T-cell (primary cell): ENCODE results near the gene SVOP. TPM values are rescaled to one million over a fixed set of nuclear protein-coding genes. Genes with fewer than 3 reads are reported as not detected.

ENCODE experiments used
- ATAC-seq, 4 experiments: fragments of 200-7000 bp in 3 of 4; fragments of 150-1000 bp in 1 of 4; cut with Tn5 transposase; replicated peaks in 1 of 4; 1 replicate in 3 of 4; 2 replicates in 1 of 4; pipeline ENCODE4 v1.10.0; 2021; ENCODE audit warnings: moderate library complexity in 3 of 4, mild to moderate bottlenecking in 2 of 4, moderate number of reproducible peaks in 1 of 4
- CTCF ChIA-PET, 2 donors: fragments of 300-600 bp; sonication (Branson Sonifier 250); formaldehyde crosslinking; loops; one replicate each; lab custom pipeline; 2022; ENCODE audit warnings: antibody characterized with exemption in 2 of 2; lab: Charles Lee
- POLR2A ChIA-PET, 2 donors: fragments of 300-600 bp; sonication (Branson Sonifier 250); formaldehyde crosslinking; loops; one replicate each; lab custom pipeline; 2022; ENCODE audit warnings: antibody characterized with exemption in 2 of 2; lab: Charles Lee
- DNase-seq, 35 experiments: peaks; one replicate each; pipeline versions ENCODE4 v3.0.0 to v3.0.0-alpha.2; 2013 to 2023
- H3K27ac ChIP-seq: one replicate; pipeline ENCODE4 v1.5.1; 2013; ENCODE audit warnings: low read length
- H3K27me3 ChIP-seq, 2 experiments: replicated peaks in 1 of 2; 1 replicate in 1 of 2; 2 replicates in 1 of 2; pipeline versions ENCODE4 v1.6.1 to v1.7.0; 2013; ENCODE audit warnings: low read length in 1 of 2, mixed read lengths in 1 of 2; ENCODE audit not compliant: control insufficient read depth in 2 of 2, insufficient read depth in 2 of 2; ENCODE audit errors: extremely low read depth in 1 of 2
- H3K36me3 ChIP-seq, 2 donors: 1 replicate in 1 of 2; 2 replicates in 1 of 2; pipeline versions ENCODE4 v1.6.1 to v1.7.0; 2013; ENCODE audit warnings: low read length in 1 of 2; ENCODE audit not compliant: control insufficient read depth in 2 of 2, insufficient read depth in 1 of 2; ENCODE audit errors: extremely low read depth in 1 of 2
- H3K4me1 ChIP-seq, 2 experiments: 1 replicate in 1 of 2; 2 replicates in 1 of 2; pipeline versions ENCODE4 v1.6.1 to v1.7.0; 2013; ENCODE audit warnings: low read length in 2 of 2, mixed read lengths in 1 of 2; ENCODE audit not compliant: insufficient read depth in 2 of 2, control insufficient read depth in 1 of 2; ENCODE audit errors: extremely low read depth in 1 of 2
- H3K4me3 ChIP-seq, 2 donors: 1 replicate in 1 of 2; 2 replicates in 1 of 2; pipeline versions ENCODE4 v1.5.1 to v1.7.0; 2013; ENCODE audit warnings: mild to moderate bottlenecking in 2 of 2, low read length in 1 of 2, moderate library complexity in 1 of 2; ENCODE audit not compliant: control insufficient read depth in 1 of 2; ENCODE audit errors: extremely low read depth in 1 of 2
- H3K9me3 ChIP-seq: 2 replicates; pipeline ENCODE4 v1.7.0; 2013
- H3K27ac Mint-ChIP-seq, 2 donors: one replicate each; pipeline ENCODE4 v1.8.0; 2020 to 2021; ENCODE audit warnings: mild to moderate bottlenecking in 2 of 2, mixed read lengths in 2 of 2
- H3K27me3 Mint-ChIP-seq, 2 donors: one replicate each; pipeline ENCODE4 v1.8.0; 2021 to 2022; ENCODE audit warnings: mixed read lengths in 2 of 2
- H3K36me3 Mint-ChIP-seq: one replicate; pipeline ENCODE4 v1.8.0; 2021; ENCODE audit warnings: mixed read lengths
- H3K4me1 Mint-ChIP-seq, 3 donors: one replicate each; pipeline ENCODE4 v1.8.0; 2020 to 2022; ENCODE audit warnings: mixed read lengths in 3 of 3, mild to moderate bottlenecking in 1 of 3
- H3K4me3 Mint-ChIP-seq, 3 donors: one replicate each; pipeline ENCODE4 v1.8.0; 2020 to 2022; ENCODE audit warnings: mild to moderate bottlenecking in 3 of 3, mixed read lengths in 3 of 3, moderate library complexity in 3 of 3
- H3K9me3 Mint-ChIP-seq, 3 donors: one replicate each; pipeline ENCODE4 v1.8.0; 2020 to 2022; ENCODE audit warnings: mixed read lengths in 3 of 3
- WGBS: methylation state at CpG from one replicate; pipeline ENCODE4 v1.1.5; 2013; ENCODE audit warnings: missing lambda C conversion rate; ENCODE audit not compliant: insufficient coverage; 5-methylcytosine and 5-hydroxymethylcytosine counted together
- total RNA-seq, 35 experiments: library from RNA in 6 of 35; stranded (reverse) in 6 of 35; fragments of 120-200 nt in 1 of 35; gene quantifications; one replicate each; pipeline versions ENCODE4 v1.2.1 to v1.2.4 and lab custom pipeline; 2013 to 2026

The SVOP gene, protein sequence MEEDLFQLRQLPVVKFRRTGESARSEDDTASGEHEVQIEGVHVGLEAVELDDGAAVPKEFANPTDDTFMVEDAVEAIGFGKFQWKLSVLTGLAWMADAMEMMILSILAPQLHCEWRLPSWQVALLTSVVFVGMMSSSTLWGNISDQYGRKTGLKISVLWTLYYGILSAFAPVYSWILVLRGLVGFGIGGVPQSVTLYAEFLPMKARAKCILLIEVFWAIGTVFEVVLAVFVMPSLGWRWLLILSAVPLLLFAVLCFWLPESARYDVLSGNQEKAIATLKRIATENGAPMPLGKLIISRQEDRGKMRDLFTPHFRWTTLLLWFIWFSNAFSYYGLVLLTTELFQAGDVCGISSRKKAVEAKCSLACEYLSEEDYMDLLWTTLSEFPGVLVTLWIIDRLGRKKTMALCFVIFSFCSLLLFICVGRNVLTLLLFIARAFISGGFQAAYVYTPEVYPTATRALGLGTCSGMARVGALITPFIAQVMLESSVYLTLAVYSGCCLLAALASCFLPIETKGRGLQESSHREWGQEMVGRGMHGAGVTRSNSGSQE
- total RNA-seq (not detected), total RNA-seq (lab: John Stamatoyannopoulos, UW) (0 to 0.08 (median 0) reads per million in 29 experiments)
- total RNA-seq (2013): 0.07 TPM

DNA sequence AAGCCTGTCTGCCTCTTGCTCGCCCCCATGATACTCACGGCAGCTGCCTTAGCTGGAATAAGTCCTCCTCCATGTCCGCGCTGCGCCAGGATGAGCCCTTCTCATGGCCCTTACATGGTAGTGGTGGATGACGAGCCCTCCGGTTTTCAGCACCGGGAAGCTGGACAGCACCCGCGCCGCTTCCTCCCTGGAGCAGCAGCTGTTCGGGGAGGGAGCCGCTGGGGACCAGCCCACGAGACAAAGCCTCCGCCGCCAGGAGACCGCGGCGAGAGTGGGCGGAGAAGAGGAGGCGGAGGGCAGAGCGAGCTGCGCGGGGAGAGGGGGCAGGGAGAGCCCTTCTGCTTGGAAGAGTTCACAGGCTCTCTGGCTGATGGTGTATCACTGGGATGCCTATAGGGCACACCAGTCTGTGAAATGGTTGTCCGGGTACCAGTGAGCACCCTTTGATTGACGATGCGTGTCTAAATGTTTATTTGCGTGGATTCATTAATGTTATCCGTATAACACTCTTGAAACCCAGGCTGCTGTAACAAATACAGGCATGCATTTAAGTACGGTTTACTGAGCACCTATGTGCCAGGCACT lies at the start of gene SVOP:
SVOP (minus strand) TSS at position 273 of the 585 bp plus-strand sequence; CDS start at position 73, 200 bp downstream.
- Histone ChIP-seq H3K4me1 (peaks cover 0 to 5% of the 10 kb centered on the region in 2 experiments), H3K9me3 (no peaks in the 10 kb centered on the region), H3K27me3 (peaks cover 3 to 32% of the 10 kb centered on the region in 2 experiments), H3K36me3 (no peaks in the 10 kb centered on the region), H3K27ac (no peak within 1 kb of the TSS), H3K4me3 (no peak within 1 kb of the TSS)
- Mint-ChIP-seq H3K36me3 (no peaks in the 10 kb centered on the region), H3K4me3 (no peak within 1 kb of the TSS), H3K27ac (no peak within 1 kb of the TSS), H3K27me3 (peaks cover 39 to 41% of the 10 kb centered on the region in 2 donors), H3K4me1 (peaks cover 0 to 4% (median 4%) of the 10 kb centered on the region in 3 donors), H3K9me3 (no peaks in the 10 kb centered on the region)
- ATAC-seq: peak in 1 of 4 experiments; percentile 36
- DNase-seq: peak in 22 of 35 experiments; percentile 1 to 30 (median 3)
- ChIA-PET CTCF (no interaction called here), POLR2A (no interaction called here)
- WGBS: 10% methylated on average over 28 of the region's 30 CpGs

GRCh38 chr12:109069307-109070271 lies 48.7 kb upstream of the SVOP start:
- H3K9me3 Mint-ChIP-seq: no peaks in the 10 kb centered on the region

DNA sequence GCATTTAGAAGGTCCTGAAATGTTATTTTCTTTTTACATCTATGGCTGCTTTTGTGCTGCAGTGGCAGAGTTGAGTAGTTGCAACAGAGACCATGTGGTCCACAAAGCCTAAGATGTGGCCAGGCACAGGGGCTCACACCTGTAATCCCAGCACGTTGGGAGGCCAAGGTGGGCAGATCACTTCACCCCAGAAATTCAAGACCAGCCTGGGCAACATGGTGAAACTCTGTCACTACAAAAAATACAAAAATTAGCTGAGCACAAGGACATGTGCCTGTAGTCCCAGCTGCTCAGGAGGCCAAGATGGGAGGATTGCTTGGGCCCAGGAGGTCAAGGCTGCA lies 45.0 kb upstream of the SVOP start:
- no peaks in the 10 kb centered on the region for H3K27me3 ChIP-seq
- Mint-ChIP-seq H3K27me3 (no peaks in the 10 kb centered on the region), H3K4me1 (peaks cover 0 to 4% (median 3%) of the 10 kb centered on the region in 3 donors), H3K9me3 (no peaks in the 10 kb centered on the region), H3K4me3 (no peak overlapping the region), H3K36me3 (peaks cover 47% of the 10 kb centered on the region), H3K27ac (no peak overlapping the region)
- DNase-seq (no peak), ATAC-seq (no peak)
- no peaks in the 10 kb centered on the region for H3K4me1 ChIP-seq
- H3K9me3 ChIP-seq: no peaks in the 10 kb centered on the region
- CTCF ChIA-PET: no interaction called here
- no CpG with 5 or more reads among the region's 1 CpG for WGBS
- POLR2A ChIA-PET: no interaction called here
- H3K27ac ChIP-seq: no peak overlapping the region
- H3K36me3 ChIP-seq: peaks cover 10 to 27% of the 10 kb centered on the region in 2 donors
- no peak overlapping the region for H3K4me3 ChIP-seq

More at GRCh38 chr12:109069307-109070271, 48.7 kb upstream of the SVOP start:
- Histone ChIP-seq H3K36me3 (peaks cover 14 to 41% of the 10 kb centered on the region in 2 donors), H3K4me3 (no peak overlapping the region), H3K9me3 (no peaks in the 10 kb centered on the region), H3K27me3 (no peaks in the 10 kb centered on the region), H3K4me1 (no peaks in the 10 kb centered on the region), H3K27ac (no peak overlapping the region)
- peaks cover 56% of the 10 kb centered on the region for H3K36me3 Mint-ChIP-seq
- no peaks in the 10 kb centered on the region for H3K4me1 Mint-ChIP-seq
- 95% methylated on average over 14 of the region's 17 CpGs for WGBS
- H3K4me3 Mint-ChIP-seq: no peak overlapping the region
- no peaks in the 10 kb centered on the region for H3K27me3 Mint-ChIP-seq
- CTCF ChIA-PET: no interaction called here
- H3K27ac Mint-ChIP-seq: peak overlapping the region in 1 of 2 donors; percentile 22
- POLR2A ChIA-PET: no interaction called here
- ATAC-seq (no peak), DNase-seq (no peak)

DNA sequence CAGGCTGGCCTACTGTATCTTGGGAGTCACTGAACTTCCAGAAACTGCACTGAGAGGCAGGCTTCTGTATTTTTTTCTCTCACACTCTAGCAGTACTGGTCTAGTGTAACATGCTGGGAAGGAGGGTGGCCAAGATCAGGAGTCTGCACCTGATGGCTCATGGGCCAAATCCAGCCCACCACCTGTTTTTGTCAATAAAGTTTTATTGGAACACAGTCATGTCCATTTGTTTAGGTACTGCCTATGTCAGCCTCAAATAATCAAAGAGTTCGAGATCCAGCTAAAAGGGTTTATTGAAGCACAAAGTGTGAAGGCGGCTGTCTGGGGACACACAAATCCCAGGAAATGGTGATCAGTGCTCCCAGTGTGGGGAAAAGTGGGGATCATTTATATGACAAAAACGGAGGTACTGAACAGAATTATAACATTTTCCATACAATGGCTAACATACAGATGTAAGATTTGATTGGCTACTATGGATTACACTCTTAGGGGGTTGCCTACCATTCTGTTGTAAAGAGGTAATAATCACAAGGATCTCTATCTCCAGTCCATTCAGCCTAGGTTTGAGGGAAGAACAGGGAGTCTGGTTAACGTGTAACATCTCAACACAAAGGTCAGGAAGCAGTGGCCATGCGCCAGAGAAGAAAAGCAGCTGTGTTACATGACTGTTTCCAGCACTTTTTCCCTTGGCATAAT lies 44.4 kb upstream of the SVOP start:
- Histone ChIP-seq H3K4me1 (no peaks in the 10 kb centered on the region), H3K9me3 (no peaks in the 10 kb centered on the region), H3K27me3 (no peaks in the 10 kb centered on the region), H3K4me3 (no peak overlapping the region), H3K36me3 (peaks cover 10 to 27% of the 10 kb centered on the region in 2 donors), H3K27ac (no peak overlapping the region)
- no peaks in the 10 kb centered on the region for H3K9me3 Mint-ChIP-seq
- POLR2A ChIA-PET: interaction anchor here in 1 of 2 donors (0.6 kb wide), 1 partner anchor 1029 kb away, joined by 3 read pairs; no protein-coding TSS in a partner anchor
- WGBS: 92% methylated on average over 3 of the region's 5 CpGs
- H3K4me1 Mint-ChIP-seq: peaks cover 0 to 4% (median 3%) of the 10 kb centered on the region in 3 donors
- H3K27ac Mint-ChIP-seq: no peak overlapping the region
- peaks cover 43% of the 10 kb centered on the region for H3K36me3 Mint-ChIP-seq
- CTCF ChIA-PET: no interaction called here
- ATAC-seq (no peak), DNase-seq (no peak)
- no peaks in the 10 kb centered on the region for H3K27me3 Mint-ChIP-seq
- H3K4me3 Mint-ChIP-seq: no peak overlapping the region

DNA sequence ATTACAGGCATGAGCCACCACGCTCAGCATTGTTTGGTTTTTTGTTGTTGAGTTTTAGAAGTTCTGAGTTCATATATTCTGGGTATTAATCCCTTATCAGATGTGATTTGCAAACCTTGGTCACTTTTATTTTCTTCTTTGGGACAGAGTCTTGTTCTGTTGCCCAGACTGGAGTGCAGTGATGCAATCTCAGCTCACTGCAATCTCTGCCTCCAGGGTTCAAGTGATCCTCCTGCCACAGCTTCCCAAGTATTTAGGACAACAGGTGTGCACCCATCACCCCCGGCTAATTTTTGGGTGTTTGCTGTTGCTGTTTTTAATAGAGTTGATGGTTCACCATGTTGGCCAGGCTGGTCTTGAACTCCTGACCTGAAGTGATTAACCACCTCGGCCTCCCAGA lies 43.3 kb upstream of the SVOP start:
- no peaks in the 10 kb centered on the region for H3K9me3 Mint-ChIP-seq
- no peaks in the 10 kb centered on the region for H3K27me3 ChIP-seq
- H3K4me3 ChIP-seq: no peak overlapping the region
- peaks cover 0 to 4% (median 3%) of the 10 kb centered on the region in 3 donors for H3K4me1 Mint-ChIP-seq
- no peaks in the 10 kb centered on the region for H3K27me3 Mint-ChIP-seq
- no peaks in the 10 kb centered on the region for H3K9me3 ChIP-seq
- no peak for DNase-seq
- 88% methylated on average over 1 of the region's 3 CpGs for WGBS
- CTCF ChIA-PET: interaction anchor here in 1 of 2 donors (0.6 to 0.7 kb wide), 2 partner anchors 49 to 255 kb away, joined by 4 to 10 read pairs; no protein-coding TSS in a partner anchor
- no peak overlapping the region for H3K27ac Mint-ChIP-seq
- H3K4me3 Mint-ChIP-seq: no peak overlapping the region
- POLR2A ChIA-PET: no interaction called here
- ATAC-seq: no peak
- H3K4me1 ChIP-seq: no peaks in the 10 kb centered on the region
- peaks cover 36% of the 10 kb centered on the region for H3K36me3 Mint-ChIP-seq
- H3K36me3 ChIP-seq: peaks cover 10 to 18% of the 10 kb centered on the region in 2 donors
- no peak overlapping the region for H3K27ac ChIP-seq
